Amniotic stem cell (primary cell): ENCODE results near the gene RAB11FIP4.

Source experiments
- DNase-seq: peaks from one replicate; lab custom pipeline; 2025; lab: John Stamatoyannopoulos, UW

RAB11FIP4 gene

DNA sequence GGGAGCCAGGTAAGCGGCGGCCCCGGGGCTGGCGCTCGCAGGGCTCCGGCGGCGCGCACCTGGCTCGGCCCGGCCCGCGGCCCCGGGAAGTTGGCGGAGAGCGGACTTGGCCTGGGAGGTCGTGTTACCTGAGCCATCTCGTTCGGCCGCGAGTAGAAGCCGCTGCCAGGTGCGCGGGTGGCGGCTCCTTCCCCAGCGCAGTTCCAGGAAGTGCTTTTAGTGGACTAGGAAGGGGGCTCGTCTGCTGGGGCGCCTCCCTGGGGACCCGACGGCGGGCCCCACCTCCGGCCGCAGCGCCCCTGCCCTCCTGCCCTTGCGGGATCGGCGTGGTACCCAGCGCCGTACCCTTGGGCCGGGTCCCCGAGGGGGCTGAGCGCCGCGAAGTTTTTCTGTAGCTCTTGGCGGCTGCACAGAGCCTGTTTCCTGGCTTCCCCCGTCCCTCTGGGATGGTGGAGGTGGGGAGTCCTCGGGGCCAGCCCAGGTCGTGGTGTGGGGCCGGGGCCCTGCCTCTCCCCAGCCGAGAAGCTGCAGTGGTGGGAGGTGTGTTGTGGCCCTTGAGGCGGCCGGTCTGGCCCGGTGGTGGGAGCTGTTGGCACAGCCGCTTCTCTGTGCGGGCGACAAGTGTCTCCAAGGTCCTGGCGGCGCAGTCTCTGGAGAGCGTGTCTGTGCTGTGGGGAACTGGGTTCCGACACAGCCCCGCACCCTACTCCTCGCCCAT is 96.9 kb downstream of the RAB11FIP4 start:
- DNase-seq, result no peak

DNA sequence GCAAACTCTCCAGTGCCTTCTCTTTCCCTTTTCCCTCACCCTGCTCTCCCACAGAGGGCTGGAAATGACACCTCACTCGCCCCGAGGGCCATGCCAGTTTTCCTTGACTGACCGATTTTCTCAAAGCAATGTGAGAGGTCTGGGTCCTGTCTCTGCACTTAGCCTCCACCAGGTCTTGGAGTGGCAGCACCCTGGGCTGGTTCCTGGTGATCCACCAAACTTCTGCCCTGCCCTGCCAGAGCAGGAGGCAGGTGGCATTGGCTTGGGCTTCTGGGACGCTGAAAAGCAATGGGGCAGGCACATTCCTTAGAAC is 97.5 kb downstream of the RAB11FIP4 start:
- no peak for DNase-seq

DNA sequence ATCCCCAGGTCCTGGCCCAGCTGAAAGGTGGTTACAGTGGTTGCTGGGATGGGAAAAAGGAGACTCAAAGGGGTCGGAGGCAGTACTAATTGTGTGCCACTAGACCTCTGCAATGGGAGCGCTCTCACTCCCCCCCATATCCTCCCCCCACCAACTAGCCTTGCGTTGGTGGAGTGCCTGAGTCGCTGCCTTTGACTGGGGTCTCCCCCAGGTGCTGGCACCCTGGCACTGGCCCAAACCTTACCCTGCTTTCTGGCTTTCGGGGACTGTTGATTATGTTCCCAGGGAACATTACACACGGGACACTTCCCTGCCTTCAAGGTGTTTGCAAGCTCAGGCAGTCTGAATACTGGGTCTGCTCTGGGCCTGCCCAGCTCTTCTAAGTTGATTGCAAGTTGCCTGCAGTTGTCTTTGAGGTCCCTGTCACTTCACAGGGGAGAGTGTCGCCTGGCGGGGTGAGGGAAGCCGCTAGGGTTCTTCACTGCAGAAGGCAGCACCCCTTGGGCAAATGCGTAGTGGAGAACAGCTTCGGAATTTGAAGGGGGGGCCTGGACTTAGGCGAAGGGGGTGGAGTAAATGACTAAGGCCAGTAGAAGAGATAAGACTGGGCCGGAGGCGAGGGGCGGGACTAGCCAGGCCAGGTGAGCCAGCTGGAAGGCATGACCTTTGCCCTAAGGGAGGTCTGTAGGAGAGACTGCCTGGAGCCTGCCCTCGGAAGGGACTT is 98.0 kb downstream of the RAB11FIP4 start:
- no peak for DNase-seq

DNA sequence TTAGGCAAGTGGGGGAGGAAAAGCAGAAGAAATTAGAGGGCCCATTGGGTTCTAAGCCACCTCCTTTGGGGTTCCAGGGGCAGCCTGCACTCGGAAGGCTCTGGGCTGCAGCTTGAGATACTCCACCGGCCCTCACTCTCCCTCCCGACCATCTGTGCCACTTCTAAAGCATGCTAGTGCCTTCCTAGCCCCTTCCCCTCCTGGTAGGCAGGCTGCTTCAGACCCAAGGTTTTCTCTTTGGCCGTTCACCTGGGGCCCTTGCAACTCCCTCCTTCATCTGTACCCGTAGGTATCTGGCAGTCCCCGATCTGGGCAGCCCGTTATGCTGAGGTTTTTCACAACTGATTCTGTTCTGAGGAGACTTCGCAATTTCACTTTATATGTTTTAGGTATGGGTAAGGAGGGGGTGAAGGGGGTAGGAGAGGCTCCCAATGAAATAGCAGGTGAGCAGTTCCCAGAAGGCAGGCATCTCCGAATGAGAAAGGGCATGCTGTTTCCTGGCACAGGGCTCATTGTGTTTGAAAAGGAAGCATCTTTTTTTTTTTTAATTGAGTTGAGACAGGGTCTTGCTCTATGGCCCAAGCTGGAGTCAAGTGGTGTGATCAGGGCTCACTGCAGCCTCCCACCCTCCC is 98.7 kb downstream of the RAB11FIP4 start:
- DNase-seq, result no peak

DNA sequence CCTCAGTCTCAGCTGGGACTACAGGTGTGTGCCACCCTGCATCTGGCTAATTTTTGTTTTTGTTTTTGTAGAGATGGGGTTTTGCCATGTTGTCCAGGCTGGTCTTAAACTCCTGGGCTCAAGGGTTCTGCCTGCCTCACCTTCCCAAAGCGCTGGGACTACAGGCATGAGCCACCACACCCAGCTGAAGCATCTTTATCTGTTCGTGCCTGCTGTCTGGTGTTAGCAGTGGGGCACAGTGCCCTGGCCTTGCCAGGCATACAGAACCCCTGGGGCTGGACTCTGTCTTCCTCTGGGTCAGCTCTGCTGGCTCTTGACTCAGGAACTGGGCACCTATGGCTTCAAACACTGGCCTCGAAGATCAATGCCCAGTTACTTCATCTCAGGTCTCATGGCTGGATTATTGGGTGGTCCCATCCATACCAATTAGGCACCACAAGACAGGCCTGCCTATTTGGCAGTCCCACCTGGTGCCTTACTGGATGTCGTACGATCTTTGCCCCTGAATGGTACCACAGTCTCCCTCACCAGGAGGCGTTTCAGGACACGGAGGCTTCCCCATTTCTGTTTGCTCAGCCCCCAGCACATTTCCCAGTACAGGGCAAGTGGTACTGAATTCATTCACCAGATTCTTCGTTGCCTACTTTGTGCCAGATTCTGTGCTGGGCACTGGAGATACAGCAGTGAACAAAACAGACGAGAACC is 99.3 kb downstream of the RAB11FIP4 start:
- no peak for DNase-seq

DNA sequence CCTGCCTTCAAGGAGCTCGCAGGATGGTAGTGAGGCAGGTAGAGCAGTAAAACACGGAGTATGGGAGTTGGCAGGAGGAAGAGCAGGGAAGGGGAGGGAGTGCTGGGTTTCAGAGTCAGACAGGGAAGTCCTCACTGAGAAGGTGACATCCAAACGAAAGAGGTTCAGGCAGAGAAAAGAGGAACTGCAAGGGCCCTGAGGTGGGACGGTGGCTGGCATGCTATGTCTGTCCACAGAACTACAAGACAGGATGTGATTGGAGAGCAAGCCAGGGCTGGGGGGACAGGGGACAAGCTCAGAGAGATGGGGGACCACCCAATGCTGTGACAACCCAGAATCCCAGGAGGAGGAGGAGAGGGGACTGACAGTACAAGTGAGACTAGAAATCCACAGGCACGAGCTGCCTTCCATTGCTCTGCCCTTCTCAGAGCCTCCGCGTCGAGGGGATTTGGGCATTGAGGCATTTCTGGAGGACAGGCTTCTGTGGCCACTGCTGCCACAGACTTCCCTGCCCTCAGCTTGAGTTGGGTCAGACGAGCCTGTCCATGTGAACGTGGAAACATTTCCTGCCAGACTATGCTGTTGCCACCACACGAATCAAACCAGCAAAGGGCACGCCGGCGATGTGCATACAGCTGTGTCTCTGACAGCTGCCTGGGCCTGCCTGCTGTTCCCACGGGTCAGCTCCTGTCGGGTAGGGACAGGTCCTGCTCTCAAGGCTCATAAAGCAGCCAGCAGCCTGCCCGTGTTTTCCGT is 100.1 kb downstream of the RAB11FIP4 start:
- no peak for DNase-seq

DNA sequence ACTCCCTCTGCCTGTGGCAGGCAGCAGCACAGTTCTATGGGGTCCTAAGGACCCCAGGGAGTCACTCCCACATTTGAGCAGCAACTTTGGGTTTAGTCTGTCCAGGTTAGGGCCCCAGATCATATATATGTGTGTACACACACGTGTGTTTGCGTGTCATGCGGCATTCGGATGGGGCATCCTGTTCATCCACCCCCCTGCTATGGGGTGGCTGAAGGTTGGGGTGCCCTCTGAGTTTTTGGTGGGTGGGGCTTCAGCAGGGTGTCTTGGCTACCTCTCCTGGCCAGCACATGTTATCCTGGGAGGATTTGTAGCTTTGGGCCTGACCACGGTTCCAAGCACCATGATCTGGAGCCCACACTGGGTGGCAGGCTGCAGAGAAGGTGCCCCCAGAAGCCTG is 100.7 kb downstream of the RAB11FIP4 start:
- DNase-seq, result no peak

DNA sequence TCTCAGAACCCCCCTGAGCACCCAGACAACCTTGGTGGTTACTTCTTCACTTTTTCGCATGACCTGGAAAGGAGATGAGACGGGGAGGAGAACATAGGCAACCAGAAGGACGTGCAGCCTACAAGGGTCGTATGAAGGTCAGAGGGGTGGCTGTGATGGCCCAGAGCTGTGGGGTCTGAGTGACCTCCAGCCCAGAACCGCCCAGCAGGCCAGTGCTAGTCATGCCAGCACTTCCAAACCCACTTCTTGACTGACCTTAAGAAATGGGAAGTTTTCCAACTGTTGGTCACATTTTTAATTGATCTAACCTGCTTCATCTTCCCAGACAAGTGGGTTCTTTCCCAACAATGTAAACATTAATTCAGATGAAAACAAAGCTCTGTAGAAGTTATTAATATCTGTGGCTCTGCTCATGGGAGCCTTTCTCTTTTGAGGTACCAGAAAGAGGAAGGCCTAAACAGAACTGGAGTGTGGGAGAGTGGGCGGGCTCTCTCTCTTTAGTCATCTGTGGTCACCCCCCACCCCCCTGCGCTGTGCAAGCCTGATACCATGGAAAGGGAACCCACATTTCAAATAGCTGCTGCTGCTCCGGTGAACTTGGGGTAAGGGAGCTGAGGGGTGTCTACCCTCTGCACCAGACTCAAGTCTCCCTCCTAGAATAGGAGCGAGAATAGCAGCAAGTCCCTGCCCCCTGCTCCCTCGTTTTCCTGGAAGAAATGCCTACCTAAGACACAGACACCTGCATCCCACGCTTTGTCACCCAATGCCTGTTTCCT is 101.6 kb downstream of the RAB11FIP4 start:
- DNase-seq, result no peak

DNA sequence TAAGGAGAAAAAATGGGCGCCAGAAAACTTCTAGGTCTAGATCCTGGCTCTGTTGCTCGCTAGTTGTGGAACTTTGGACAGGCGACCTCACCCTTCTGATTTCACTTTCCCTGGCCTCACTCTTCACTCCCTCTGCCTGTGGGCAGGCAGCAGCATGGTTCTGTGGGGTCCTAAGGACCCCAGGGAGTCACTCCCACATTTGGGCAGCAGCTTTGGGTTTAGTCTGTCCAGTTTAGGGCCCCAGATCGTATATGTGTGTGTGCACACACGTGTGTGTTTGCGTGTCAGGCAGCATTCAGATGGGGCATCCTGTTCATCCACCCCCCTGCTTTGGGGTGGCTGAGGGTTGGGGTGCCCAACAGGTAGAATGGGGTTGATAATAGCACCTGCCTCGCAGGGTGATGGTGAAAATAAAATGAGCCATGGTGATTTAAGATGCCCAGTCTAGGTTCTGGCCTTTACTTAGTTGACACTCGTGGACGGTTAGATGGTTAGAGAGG is 102.2 kb downstream of the RAB11FIP4 start:
- no peak for DNase-seq

DNA sequence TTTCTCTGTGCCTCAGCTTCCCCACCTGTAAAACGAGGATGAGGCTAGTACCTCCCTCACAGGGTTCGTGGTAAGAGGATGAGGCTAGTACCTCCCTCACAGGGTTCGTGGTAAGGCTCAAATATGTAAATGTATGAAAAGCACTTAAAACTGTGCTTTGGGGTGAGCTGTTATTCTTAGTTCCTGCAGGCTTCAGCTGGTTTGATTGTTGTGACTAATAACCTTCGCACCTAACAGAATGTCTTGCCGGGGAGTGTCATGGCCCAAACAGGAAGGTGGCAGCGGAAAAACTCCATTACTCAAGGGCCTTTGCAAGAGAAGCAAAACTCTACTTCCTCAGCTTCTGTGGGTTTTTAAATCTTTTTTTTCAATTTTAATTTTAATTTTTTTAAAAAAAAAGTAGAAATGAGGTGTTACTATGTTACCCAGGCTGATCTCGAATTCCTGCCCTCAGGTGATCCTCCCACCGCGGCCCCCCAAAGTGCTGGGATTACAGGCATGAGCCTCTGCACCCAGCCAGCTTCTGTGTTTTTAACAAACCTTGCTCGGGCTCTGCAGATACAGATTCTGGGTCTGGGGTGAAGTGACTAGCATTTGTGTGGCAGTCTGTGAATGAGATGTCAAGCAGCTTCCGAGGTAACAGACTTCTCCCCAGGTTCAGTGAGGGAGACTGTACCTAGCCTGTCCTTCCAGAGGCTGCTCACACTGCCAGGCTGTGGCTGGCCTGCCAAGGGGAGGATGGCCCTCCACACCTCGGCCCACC is 103.0 kb downstream of the RAB11FIP4 start:
- no peak for DNase-seq

DNA sequence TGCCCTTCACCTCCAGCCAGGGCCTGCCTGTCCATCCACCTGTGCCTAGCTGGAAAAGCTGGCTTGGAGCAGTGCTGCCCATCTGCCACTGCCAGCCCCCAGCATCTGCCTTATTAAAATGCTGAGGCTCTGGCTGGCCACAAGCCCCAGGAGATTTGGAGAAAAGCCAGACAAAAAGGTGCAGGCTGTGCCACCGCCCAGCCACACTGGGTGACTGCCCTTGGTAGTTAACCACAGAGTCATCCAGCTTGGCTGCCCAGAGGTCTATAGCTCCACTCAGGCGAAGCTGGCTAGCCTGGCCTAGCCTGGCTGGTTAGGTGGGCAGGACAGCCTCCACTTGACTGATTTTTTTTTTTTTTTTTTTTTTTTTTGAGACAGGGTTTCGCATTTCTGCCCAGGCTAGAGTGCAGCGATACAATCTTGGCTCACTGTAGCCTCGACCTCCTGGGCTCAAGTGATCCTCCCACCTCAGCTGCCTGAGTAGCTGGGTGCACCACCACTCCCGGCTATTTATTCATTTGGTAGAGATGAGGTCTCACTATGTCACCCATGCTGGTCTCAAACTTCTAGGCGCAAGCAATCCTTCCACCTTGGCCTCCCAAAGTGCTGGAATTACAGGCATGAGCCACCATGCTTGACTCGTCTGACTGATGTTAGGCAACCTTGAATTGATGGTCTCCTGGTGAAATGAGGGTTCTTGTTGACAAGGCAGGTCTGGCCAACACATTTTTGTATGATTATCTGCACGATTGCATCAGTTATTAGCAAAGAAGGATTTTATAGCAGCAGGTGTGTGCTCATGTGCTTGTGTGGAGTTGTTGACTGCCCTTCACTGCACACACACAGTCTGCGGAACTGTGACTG is 103.8 kb downstream of the RAB11FIP4 start:
- DNase-seq, result no peak

DNA sequence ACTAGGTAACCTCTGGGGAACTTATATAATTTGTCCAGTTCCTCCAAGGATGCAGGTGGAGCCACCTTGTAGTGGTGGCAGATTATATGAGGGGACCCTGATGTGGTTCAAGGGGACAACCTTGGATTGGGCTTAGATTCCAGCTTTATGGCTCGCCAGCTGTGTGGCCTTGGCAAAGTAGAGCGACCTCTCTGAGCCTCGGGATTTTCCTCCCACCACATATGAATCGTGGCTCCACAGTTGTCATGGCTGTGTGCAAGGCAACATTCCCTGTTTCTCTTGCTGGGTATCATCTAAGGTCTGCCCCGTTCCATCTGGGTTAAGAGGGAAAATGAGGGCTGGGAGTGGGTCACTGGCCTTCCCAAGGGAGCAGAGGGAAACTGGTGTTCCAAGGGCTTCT is 104.6 kb downstream of the RAB11FIP4 start:
- no peak for DNase-seq

DNA sequence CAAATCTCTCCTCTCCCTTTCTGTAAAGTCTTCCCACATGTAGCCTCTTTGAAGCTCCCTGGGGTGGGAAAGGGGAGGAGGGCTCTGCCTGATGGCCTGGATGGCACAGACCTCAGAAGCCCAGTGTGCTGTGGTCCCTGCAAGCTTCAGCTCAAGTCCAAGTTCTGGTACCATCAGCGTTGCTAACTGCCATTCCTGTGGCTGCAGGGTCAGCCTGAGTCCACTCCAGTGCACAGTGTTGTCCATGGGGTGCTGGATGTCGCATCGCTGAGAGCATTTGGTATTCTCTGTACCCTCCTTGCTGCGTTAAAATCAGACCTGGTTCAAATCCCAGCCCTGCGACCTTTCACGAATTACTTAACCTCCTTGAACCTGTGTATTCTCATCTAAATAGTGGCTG is 105.1 kb downstream of the RAB11FIP4 start:
- no peak for DNase-seq

DNA sequence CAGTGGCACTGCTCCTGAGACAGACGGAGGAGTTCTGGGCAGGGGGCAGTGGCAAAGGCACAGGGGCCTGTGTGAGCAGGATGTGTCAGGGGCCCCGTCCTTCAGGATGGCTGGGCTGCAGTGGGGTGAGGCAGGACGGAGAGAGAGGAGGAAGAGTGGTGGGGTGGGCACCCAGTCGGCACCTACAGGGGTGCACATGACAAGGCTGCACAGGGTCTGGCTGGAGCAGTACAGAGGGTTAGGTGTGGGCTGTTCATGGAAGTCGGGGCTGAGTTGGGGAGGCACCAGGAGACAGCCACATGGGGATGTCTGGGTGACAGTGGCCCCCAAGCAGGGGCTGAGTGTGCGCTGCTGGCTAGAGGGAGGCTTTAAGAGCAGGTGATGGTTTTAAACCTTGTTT is 106.0 kb downstream of the RAB11FIP4 start:
- no peak for DNase-seq

DNA sequence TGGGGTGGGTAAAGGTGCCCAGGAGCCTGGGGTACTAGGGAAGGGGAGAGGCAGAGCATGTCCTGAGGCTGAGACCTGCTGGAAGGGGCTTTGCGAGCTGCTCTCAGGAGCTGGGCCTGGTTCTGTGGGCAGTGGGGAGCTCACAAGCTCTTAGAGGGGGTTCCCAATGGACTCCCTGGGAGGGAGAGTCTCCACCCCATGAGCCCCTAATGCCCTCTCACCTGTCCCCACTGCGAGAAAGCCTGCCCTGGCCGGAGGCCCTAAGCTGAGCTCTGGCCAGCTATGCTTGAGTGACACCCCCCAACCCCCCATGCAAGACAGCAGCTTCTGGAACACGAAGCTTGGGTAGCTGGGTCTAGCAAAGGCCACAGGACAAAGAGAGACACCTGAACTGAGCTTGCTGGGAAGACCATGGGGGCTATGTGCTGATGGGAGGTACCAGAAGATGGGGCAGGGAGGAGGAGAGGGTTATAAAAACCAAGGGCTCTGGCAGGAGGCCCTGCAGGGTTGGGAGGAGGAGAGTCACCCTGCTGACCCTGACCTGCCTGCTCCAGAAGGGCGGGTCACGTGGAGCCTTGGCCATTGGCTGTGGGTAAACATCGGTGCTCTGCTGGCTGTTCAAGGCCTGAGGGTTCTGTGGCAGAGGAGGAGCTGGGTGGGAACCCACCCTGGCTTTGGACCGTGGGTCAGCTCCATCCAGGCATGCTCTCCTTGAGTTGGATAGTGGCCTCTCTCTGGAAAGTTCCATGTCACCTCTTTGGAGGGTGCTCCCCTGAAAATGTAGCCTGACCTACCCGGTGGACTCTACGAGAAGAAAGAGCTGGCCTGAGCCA is 106.7 kb downstream of the RAB11FIP4 start:
- DNase-seq, result no peak

DNA sequence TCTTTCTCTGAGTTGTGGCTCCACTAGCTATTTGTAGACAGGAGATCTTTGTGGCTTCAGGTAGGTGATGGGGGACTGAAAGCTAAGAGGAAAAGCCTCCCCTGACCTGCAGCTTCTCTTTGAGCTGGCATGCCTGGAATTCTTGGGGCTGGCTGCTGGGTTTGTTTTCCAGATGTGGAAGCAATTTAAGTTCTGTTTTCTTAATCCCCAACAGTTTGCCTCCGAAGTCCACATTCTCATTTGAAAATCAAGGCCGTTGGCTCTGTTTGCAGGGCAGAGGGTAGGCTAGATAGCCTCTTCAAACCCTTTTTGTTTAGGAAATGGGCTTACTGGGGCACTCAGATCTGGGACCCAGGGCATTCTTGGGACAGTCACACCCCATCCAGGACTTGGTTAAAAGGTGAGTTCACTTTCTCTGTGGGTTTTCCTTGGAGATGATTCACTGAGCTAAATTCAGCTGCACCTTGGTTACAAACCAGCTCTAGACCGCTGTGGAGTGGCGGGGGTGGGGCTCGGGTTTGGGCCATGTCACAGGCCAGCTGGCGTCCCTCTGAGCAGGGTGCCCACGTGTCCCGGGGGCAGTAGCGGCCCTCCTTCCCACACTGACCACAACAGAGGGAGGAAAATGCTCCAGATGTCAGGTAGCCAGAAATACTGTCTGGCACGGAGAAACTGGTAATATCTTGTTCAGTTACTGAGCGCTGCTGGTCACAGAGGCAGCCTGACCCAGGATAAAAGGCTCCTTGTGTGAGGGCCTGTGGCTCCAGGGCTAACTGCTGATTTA is 108.5 kb downstream of the RAB11FIP4 start:
- no peak for DNase-seq

DNA sequence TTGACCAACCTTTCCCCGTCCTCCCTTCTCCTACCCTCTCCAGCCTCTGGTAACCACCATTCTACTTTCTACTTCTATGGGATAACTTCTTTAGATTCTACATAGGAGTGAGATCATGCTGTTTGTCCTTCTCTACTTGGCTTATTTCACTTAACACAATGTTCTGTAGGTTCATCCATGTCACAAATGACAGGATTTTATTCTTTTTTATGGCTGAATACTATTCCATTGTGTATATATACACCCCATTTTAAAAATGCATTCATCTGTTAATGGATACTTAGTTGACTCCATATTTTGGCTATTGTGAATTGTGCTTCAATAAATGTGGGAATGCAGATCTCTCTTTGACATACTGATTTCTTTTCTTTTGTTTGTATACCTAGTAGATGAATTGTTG is 115.0 kb downstream of the RAB11FIP4 start:
- no peak for DNase-seq
